Measurements from ENCODE around the gene VCAM1. TPM values are rescaled to one million over a fixed set of nuclear protein-coding genes. Genes with fewer than 3 reads are reported as not detected.
A peak's percentile ranks its signal among the peaks of the same experiment; 100 is the strongest.

Gene VCAM1
- total and polyA plus RNA-seq, 9 of the 15 experiments (the other 6 are each of a cell fraction or from before 2014, with no cell fraction given): 0.04 to 0.13 TPM; not detected in 7

DNA sequence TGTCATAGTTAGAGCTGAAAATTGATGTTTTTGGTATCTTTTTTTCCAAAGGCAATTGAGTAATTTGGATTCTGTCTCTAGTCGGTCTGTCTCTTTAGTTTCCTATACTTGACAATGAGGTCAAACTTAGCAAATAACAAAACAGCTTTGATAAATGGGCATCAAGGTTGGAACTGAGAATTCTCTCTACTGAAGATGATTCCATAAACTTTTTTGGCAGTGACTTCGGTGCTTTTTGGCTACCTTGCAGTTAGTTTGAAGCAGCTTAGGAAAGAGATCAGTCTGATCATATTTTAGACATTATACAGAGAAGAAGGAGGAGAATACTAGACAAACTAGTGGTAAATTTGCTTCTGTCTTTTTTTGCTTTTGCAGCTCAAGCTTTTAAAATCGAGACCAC lies 559 bp downstream of the VCAM1 start:
- Histone ChIP-seq H3K79me2 (ENCODE audit: control insufficient read depth, insufficient read depth, low read length) (no peaks in the 10 kb centered on the region), H3K4me2 (ENCODE audit: insufficient read depth, low read length) (no peak overlapping the region), H3K27ac (ENCODE audit: extremely low read depth, low read depth, low read length) (no peak overlapping the region), H3K9me3 (replicated peaks; ENCODE audit: control insufficient read depth, insufficient read depth, low read depth, low read length) (no peaks in the 10 kb centered on the region; the same call in 1 of the 2 replicates), H4K20me1 (replicated peaks; ENCODE audit: control insufficient read depth, insufficient read depth, low read length) (no peaks in the 10 kb centered on the region), H2AFZ (ENCODE audit: low read depth, low read length) (no peak overlapping the region), H3K4me3 (no peak overlapping the region), H3K36me3 (ENCODE audit: control insufficient read depth, insufficient read depth, low read length) (no peaks in the 10 kb centered on the region), H3K9me1 (ENCODE audit: control insufficient read depth, insufficient read depth, low read length) (no peaks in the 10 kb centered on the region), H3K9ac (ENCODE audit: insufficient read depth in 1 of 2, low read depth in 2 of 2, low read length in 2 of 2) (no peak overlapping the region), H3K27me3 (ENCODE audit: control insufficient read depth in 2 of 2, insufficient read depth in 2 of 2, low read length in 2 of 2) (no peaks in the 10 kb centered on the region; a peak in 1 of 5 replicates), H3K4me1 (replicated peaks in 1 of 2; ENCODE audit: control insufficient read depth in 2 of 2, insufficient read depth in 2 of 2, low read length in 2 of 2) (no peaks in the 10 kb centered on the region)
- intact Hi-C loops (cut with micrococcal nuclease) (no loop called here), in situ Hi-C loops (cut with MboI) (no loop called here)
- no TSS peak for BruUV-seq (replicated peaks)
- CTCF ChIA-PET (ENCODE audit: low intra/inter-chr PET ratio): no interaction called here
- ATAC-seq (no peak), DNase-seq (ENCODE audit: extremely low read depth in 1 of 4, low spot score in 3 of 4) (no peak), FAIRE-seq (peak; percentile 6)
- POLR2A ChIA-PET: interaction anchor here (1.0 to 1.3 kb wide), 2 partner anchors 16 to 18 kb away, joined by 3 read pairs; no protein-coding TSS in a partner anchor
- WGBS (ENCODE audit: insufficient coverage, low coverage, missing lambda C conversion rate): 4% methylated on average over 3 of the region's 3 CpGs
- TF ChIP-seq ZNF75A (CRISPR knock-in tag; IDR thresholded peaks at IDR 0.05) (no peak), ETV1 (tag; conservative IDR thresholded peaks at IDR 0.05; ENCODE audit: low read depth) (no peak), ZNF12 (CRISPR knock-in tag; IDR thresholded peaks at IDR 0.05) (no peak), SMARCC2 (IDR thresholded peaks at IDR 0.05; ENCODE audit: low read depth) (no peak), PTTG1 (tag; IDR thresholded peaks at IDR 0.05; ENCODE audit: low read depth) (no peak), MYBL2 (IDR thresholded peaks at IDR 0.05; ENCODE audit: low read depth) (no peak), MYBL2 (CRISPR knock-in tag; IDR thresholded peaks at IDR 0.05; ENCODE audit: borderline replicate concordance) (no peak), ZBTB1 (CRISPR knock-in tag; IDR thresholded peaks at IDR 0.05; ENCODE audit: borderline replicate concordance, low read depth) (no peak), RAD51 (IDR thresholded peaks at IDR 0.05; ENCODE audit: borderline replicate concordance, low read depth) (no peak), CXXC5 (CRISPR knock-in tag; IDR thresholded peaks at IDR 0.05) (no peak), ZC3H8 (IDR thresholded peaks at IDR 0.05) (no peak), TAF7 (tag; IDR thresholded peaks at IDR 0.05) (no peak)
- TF ChIP-seq, protein P1, sequence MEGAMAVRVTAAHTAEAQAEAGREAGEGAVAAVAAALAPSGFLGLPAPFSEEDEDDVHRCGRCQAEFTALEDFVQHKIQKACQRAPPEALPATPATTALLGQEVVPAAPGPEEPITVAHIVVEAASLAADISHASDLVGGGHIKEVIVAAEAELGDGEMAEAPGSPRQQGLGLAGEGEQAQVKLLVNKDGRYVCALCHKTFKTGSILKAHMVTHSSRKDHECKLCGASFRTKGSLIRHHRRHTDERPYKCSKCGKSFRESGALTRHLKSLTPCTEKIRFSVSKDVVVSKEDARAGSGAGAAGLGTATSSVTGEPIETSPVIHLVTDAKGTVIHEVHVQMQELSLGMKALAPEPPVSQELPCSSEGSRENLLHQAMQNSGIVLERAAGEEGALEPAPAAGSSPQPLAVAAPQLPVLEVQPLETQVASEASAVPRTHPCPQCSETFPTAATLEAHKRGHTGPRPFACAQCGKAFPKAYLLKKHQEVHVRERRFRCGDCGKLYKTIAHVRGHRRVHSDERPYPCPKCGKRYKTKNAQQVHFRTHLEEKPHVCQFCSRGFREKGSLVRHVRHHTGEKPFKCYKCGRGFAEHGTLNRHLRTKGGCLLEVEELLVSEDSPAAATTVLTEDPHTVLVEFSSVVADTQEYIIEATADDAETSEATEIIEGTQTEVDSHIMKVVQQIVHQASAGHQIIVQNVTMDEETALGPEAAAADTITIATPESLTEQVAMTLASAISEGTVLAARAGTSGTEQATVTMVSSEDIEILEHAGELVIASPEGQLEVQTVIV (CRISPR knock-in tag; IDR thresholded peaks at IDR 0.05; ENCODE audit: borderline replicate concordance): no peak
- TF ChIP-seq, protein P2, sequence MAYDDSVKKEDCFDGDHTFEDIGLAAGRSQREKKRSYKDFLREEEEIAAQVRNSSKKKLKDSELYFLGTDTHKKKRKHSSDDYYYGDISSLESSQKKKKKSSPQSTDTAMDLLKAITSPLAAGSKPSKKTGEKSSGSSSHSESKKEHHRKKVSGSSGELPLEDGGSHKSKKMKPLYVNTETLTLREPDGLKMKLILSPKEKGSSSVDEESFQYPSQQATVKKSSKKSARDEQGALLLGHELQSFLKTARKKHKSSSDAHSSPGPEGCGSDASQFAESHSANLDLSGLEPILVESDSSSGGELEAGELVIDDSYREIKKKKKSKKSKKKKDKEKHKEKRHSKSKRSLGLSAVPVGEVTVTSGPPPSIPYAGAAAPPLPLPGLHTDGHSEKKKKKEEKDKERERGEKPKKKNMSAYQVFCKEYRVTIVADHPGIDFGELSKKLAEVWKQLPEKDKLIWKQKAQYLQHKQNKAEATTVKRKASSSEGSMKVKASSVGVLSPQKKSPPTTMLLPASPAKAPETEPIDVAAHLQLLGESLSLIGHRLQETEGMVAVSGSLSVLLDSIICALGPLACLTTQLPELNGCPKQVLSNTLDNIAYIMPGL (CRISPR knock-in tag; IDR thresholded peaks at IDR 0.05): no peak

Data from K562 (cell line).